Epithelial cell of proximal tubule (primary cell): Measurements from ENCODE around the gene INSIG2. TPM values are rescaled to one million over a fixed set of nuclear protein-coding genes. Genes with fewer than 3 reads are reported as not detected.

Experiments
- DNase-seq: peaks from one replicate; pipeline ENCODE4 v3.0.0-alpha.2; 2011; ENCODE audit warnings: low read depth
- H3K4me3 ChIP-seq: 2 replicates; pipeline ENCODE4 v1.5.1; 2011; ENCODE audit warnings: low read depth, mild to moderate bottlenecking, low read length
- total RNA-seq: library from RNA; depleted of rRNA; stranded (reverse); fragments of >200 nt; gene quantifications from 2 replicates; pipeline ENCODE4 v1.2.3, GENCODE V29; 2015
- TF ChIP-seq, protein P1 (sequence below): conservative IDR thresholded peaks from 2 replicates; pipeline ENCODE4 v1.5.1; 2012; ENCODE audit warnings: low read depth, mild to moderate bottlenecking, low read length

INSIG2 gene
- total RNA-seq, 1 donor from 2014 or later: 9.1 TPM

DNA sequence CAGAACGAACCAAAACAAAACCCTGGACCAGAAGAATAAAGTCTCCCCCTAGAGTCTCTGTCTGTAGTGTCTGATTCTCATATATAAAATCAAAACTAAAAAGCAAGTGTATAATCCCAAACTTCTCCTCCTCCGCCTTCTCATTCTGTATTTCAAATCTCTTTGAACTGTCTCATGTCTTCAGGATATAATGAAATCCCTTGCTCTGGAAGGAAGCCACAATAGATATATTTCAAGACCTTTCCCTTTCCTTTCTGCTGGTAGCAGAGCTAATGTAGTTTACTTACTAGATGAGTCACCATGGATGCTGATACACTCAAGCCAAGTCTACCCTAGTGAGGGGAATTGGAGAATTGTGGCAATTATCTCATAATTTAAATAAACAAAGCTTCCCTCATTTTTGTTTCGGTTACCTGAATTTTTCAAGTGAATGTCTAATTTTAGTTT lies 40.9 kb upstream of the INSIG2 start:
- H3K4me3 ChIP-seq: no peak overlapping the region
- TF ChIP-seq, protein P1, sequence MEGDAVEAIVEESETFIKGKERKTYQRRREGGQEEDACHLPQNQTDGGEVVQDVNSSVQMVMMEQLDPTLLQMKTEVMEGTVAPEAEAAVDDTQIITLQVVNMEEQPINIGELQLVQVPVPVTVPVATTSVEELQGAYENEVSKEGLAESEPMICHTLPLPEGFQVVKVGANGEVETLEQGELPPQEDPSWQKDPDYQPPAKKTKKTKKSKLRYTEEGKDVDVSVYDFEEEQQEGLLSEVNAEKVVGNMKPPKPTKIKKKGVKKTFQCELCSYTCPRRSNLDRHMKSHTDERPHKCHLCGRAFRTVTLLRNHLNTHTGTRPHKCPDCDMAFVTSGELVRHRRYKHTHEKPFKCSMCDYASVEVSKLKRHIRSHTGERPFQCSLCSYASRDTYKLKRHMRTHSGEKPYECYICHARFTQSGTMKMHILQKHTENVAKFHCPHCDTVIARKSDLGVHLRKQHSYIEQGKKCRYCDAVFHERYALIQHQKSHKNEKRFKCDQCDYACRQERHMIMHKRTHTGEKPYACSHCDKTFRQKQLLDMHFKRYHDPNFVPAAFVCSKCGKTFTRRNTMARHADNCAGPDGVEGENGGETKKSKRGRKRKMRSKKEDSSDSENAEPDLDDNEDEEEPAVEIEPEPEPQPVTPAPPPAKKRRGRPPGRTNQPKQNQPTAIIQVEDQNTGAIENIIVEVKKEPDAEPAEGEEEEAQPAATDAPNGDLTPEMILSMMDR: no peak
- no peak for DNase-seq

DNA sequence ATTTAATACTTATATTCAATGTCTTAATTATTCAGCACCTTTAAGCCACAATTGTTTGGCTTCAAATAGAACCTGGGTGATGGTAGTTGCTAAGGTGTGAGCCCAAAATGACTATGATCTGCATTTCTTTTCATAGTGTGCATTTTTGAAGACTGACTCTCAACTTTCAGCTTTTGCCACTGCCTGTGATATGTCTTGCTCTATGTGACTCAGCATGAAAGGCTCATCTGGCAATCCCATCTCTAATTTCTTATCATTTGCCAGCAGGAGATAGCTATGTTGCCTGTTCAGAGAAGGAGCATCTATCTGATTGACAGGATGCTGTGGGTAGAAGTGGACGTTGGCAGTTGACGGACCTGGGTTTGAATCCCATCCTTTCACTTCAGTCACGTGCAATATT lies 39.9 kb upstream of the INSIG2 start:
- no peak overlapping the region for H3K4me3 ChIP-seq
- TF ChIP-seq, protein P1: no peak
- DNase-seq: no peak

DNA sequence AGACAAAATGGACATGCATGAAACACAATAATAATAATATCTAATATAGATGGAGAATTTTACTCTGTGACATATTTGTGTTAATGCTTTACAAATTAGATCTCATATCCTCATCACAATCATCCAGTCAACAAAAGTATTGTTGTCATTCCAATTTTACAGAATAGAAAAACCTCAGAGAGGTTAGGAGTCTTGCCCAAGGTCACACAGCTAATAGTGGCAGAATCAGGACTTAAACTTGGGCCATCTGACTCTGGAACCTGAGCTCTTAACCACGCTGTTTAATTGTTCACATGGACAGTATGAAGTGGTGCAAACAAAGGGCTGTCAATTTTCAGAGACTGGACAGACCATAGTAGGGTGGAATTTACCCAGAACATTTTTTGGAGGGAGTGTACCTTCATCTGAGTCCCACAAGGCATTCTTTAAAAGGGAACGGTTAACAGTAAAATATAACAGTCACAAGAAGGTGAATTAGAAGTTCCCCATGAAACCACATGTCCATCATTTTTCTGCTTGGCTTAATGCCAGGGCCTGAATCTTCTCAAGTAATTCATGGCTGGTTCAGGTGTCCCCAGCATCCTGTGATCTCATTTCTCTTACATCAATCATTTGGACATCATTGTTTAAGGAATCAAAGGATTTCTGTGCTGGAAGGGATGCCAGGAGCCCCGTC lies 39.0 kb upstream of the INSIG2 start:
- no peak overlapping the region for H3K4me3 ChIP-seq
- TF ChIP-seq, protein P1: no peak
- DNase-seq: no peak

DNA sequence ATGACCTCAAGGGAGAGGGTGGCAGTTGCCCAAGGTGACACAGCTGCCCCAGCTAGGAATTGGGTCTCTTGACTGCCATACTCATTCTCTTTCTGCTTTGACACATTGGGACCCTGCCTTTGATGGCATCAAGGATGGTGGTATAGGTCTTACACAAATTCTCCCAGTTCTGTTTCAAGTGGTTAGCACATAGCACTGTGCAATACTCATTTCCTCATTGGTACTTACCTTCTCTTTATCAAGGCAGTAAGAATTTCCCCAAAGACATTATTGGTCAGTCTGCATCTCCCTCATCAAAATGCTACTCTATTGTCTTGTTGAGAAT lies 38.5 kb upstream of the INSIG2 start:
- TF ChIP-seq, protein P1: no peak
- no peak for DNase-seq
- no peak overlapping the region for H3K4me3 ChIP-seq

DNA sequence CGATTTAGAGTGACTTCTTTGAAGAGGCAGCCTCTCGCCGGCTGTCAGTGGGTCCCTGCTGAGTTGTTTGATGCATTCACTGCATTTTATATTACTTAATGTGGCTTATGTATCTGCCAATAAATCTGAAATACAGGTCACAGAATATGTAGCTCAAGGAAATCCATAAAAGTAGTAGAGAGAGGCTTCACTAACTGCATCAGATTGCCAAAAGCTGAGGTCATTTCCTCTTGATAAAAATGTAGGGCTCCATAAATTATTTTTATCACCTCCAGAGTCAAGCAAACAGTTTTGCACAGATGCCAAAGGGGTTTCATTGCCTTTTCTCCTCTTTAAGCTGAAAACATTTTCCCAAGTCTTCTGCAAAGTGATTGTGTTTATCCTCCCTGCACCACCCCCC lies 37.9 kb upstream of the INSIG2 start:
- no peak for DNase-seq

DNA sequence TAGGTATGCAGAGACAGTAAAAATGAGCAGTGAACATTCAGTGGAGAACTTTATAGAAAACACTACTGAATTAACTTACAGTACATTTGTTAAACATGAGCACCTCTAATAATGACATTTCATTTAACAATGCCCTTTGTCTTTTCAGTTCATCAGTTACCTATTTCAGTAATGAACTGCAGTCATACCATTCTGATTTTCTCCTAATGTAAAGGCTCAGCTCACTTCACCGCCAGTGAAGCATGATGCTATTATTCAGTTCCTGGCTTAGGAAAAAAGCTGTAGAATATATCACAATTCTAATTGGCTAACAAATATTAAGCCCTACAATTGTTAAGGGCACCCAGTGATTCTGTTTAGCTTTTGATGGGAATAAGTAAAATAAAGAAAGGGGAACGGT lies 37.3 kb upstream of the INSIG2 start:
- H3K4me3 ChIP-seq: no peak overlapping the region
- DNase-seq: no peak
- TF ChIP-seq, protein P1: no peak

More for the DNA sequence above, 37.9 kb upstream of the INSIG2 start:
- H3K4me3 ChIP-seq: no peak overlapping the region
- TF ChIP-seq, protein P1: no peak

DNA sequence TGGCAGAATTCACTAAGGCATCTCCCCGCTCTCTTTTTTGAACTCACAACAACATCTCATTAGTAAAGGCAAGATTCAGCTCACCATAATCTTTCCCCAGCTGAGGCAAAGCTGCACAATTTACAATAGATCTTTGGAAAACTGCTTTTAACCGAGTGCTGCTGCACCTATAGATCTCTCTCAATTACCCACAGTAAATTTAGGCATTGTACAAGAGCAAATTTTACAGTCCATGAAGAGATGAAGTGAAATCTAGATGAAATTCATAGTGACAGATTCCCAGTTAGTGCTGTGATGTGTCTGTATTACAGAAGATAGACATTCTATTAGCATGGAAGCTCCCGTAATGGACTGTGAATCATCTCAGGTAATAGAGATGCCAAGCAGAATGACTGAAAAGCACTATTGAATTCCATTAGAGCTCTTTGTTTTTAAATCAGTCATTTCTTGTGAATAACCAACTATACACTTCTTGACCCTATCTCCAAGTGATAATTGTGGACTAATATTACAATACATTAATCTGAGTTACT lies 36.4 kb upstream of the INSIG2 start:
- TF ChIP-seq, protein P1: no peak
- DNase-seq: no peak
- H3K4me3 ChIP-seq: no peak overlapping the region
